HepG2 (cell line): ENCODE results near the gene SLIT1. TPM values are rescaled to one million over a fixed set of nuclear protein-coding genes. Genes with fewer than 3 reads are reported as not detected.

Source experiments
- ATAC-seq: fragments of 200-7000 bp; cut with Tn5 transposase; 3 replicates; pipeline ENCODE4 v1.9.1; 2020; ENCODE audit warnings: mild to moderate bottlenecking, moderate library complexity
- Bru-seq: library from RNA; stranded (reverse); fragments of 400-500 nt; gene quantifications from one replicate; lab custom pipeline; 2021; lab: Mats Ljungman, UMichigan
- BruChase-seq, 2 experiments: library from RNA; stranded (reverse); fragments of 400-500 nt; gene quantifications; one replicate each; lab custom pipeline; 2021; lab: Mats Ljungman, UMichigan
- BruUV-seq: library from RNA; stranded (reverse); fragments of 400-500 nt; replicated peaks from 2 replicates; lab custom pipeline; 2021; lab: Mats Ljungman, UMichigan
- CTCF ChIA-PET: fragments of 300-600 bp; formaldehyde crosslinking; extraction: SDS; loops from one replicate; lab custom pipeline; 2021; ENCODE audit warnings: low total read pairs, inconsistent platforms, low intra/inter-chr PET ratio; lab: Yijun Ruan, JAX
- POLR2A ChIA-PET: fragments of 350-600 bp; sonication (Branson Sonifier 250); formaldehyde crosslinking; loops from one replicate; lab custom pipeline; 2020; ENCODE audit warnings: antibody characterized with exemption, inconsistent platforms; lab: Yijun Ruan, JAX
- DNase-seq: peaks from one replicate; pipeline ENCODE4 v3.0.0-alpha.2; 2015; ENCODE audit warnings: low spot score
- FAIRE-seq: peaks from 3 replicates; lab custom pipeline; 2011; peaks lifted over from hg19 to GRCh38; lab: Jason Lieb, UNC
- H2AFZ ChIP-seq: one replicate; pipeline ENCODE4 v1.6.1; 2011; ENCODE audit warnings: low read length, inconsistent platforms
- H3K27ac ChIP-seq: fragments of 300-600 bp; 3 replicates; pipeline ENCODE4 v1.8.0; 2011; ENCODE audit warnings: mixed run types, mild to moderate bottlenecking, mixed read lengths, low read length, inconsistent platforms; ENCODE audit not compliant: insufficient read depth; ENCODE audit errors: extremely low read length
- H3K27me3 ChIP-seq, 2 experiments: fragments of 200-600 bp in 1 of 2; 2 replicates in 1 of 2; 3 replicates in 1 of 2; pipeline versions ENCODE4 v1.6.0 to v1.8.0; 2011; ENCODE audit warnings: low read length in 2 of 2, mild to moderate bottlenecking in 2 of 2, moderate library complexity in 2 of 2, inconsistent platforms in 1 of 2; ENCODE audit not compliant: insufficient read depth in 2 of 2, control insufficient read depth in 1 of 2
- H3K36me3 ChIP-seq, 2 experiments: fragments of 200-600 bp in 1 of 2; replicated peaks in 1 of 2; 2 replicates in 1 of 2; 3 replicates in 1 of 2; pipeline versions ENCODE4 v1.5.1 to v1.8.0; 2011; ENCODE audit warnings: low read length in 2 of 2, inconsistent platforms in 1 of 2; ENCODE audit not compliant: insufficient read depth in 2 of 2, control insufficient read depth in 1 of 2
- H3K4me1 ChIP-seq: 2 replicates; pipeline ENCODE4 v1.5.1; 2012; ENCODE audit warnings: low read length, inconsistent platforms; ENCODE audit not compliant: insufficient read depth
- H3K4me2 ChIP-seq: 2 replicates; pipeline ENCODE4 v1.6.0; 2011; ENCODE audit warnings: low read depth, low read length, inconsistent platforms
- H3K4me3 ChIP-seq, 3 experiments: fragments of 200-600 bp in 1 of 3; sonication (generic), shearing (Covaris generic) in 1 of 3; replicated peaks in 1 of 3; 2 replicates each; pipeline ENCODE4 v1.5.1; 2011 to 2016; ENCODE audit warnings: low read length in 3 of 3, inconsistent platforms in 2 of 3, low read depth in 2 of 3, mild to moderate bottlenecking in 2 of 3, control low read depth in 1 of 3, mixed read lengths in 1 of 3; ENCODE audit not compliant: insufficient read depth in 1 of 3
- H3K79me2 ChIP-seq: one replicate; pipeline ENCODE4 v1.6.1; 2011; ENCODE audit warnings: low read length, inconsistent platforms; ENCODE audit not compliant: insufficient read depth
- H3K9ac ChIP-seq: 2 replicates; pipeline ENCODE4 v1.6.0; 2011; ENCODE audit warnings: mild to moderate bottlenecking, low read depth, low read length, inconsistent platforms; ENCODE audit not compliant: insufficient read depth
- H3K9me3 ChIP-seq: 2 replicates; pipeline ENCODE4 v1.5.1; 2012; ENCODE audit warnings: mild to moderate bottlenecking, low read length
- H4K20me1 ChIP-seq: 2 replicates; pipeline ENCODE4 v1.6.0; 2011; ENCODE audit warnings: inconsistent platforms, mild to moderate bottlenecking, low read length, moderate library complexity; ENCODE audit not compliant: insufficient read depth
- AGO2 ChIP-seq: fragments of 200-400 bp; formaldehyde crosslinking; optimal IDR thresholded peaks from 2 replicates; pipeline ENCODE3; 2017; ENCODE audit warnings: mild to moderate bottlenecking, low read depth, low read length, moderate library complexity
- RAD21 ChIP-seq: fragments of 450-650 bp; formaldehyde crosslinking; IDR thresholded peaks from 2 replicates; pipeline ENCODE4 v1.5.0; 2020; ENCODE audit warnings: mild to moderate bottlenecking
- ZNF44 ChIP-seq: sonication (generic); formaldehyde crosslinking; IDR thresholded peaks from 2 replicates; pipeline ENCODE4 v1.5.1; 2020; ENCODE audit warnings: mild to moderate bottlenecking, missing genetic modification reagents
- ZNF777 ChIP-seq: sonication (generic); formaldehyde crosslinking; IDR thresholded peaks from 2 replicates; pipeline ENCODE4 v1.4.0; 2020; ENCODE audit warnings: missing genetic modification reagents
- WGBS: methylation state at CpG from one replicate; pipeline ENCODE4 v1.1.6; 2017; ENCODE audit warnings: low lambda C conversion rate; 5-methylcytosine and 5-hydroxymethylcytosine counted together
- in situ Hi-C: cut with HindIII; loops from 2 replicates; pipeline ENCODE4 v1.10.0; 2017; ENCODE audit warnings: low pct_unique_long_range_greater_than_20kb; ENCODE audit not compliant: extremely low pct_ligation_motif_present
- intact Hi-C: fragments of 100-400 bp; cut with micrococcal nuclease; formaldehyde crosslinking; loops from one replicate; pipeline ENCODE4 v1.10.0; 2022; ENCODE audit not compliant: unreplicated experiment
- long read RNA-seq, 2 experiments: library from RNA in 1 of 2; library from polyadenylated mRNA in 1 of 2; stranded (forward) in 1 of 2; unstranded in 1 of 2; transcript quantifications; one replicate each; pipeline ENCODE4 v2.0.0, GENCODE V29; 2019 to 2022
- polyA minus RNA-seq, 3 experiments: library from RNA; depleted of rRNA, polyadenylated mRNA; stranded (reverse); fragments of >200 nt; gene quantifications; 2 replicates each; pipeline ENCODE4 v1.2.3, GENCODE V29; 2011; ENCODE audit warnings: low replicate concordance in 1 of 3
- polyA plus RNA-seq, 8 experiments: library from polyadenylated mRNA; depleted of rRNA in 3 of 8; stranded (reverse) in 7 of 8; unstranded in 1 of 8; fragments of >200 nt; fragmentation: Illumina TruSeq in 4 of 8; extraction: Trizol in 4 of 8; gene quantifications; 2 replicates each; pipeline versions ENCODE4 v1.2.1 to v1.2.3, GENCODE V29; 2011 to 2016; ENCODE audit warnings: low read depth in 4 of 8, missing spikeins in 1 of 8, mixed read lengths in 1 of 8; ENCODE audit not compliant: insufficient read depth in 1 of 8
- total RNA-seq, 5 experiments: library from RNA; depleted of rRNA; stranded (reverse); fragments of >200 nt; fragmentation: Illumina TruSeq; extraction: Trizol; gene quantifications; 2 replicates each; pipeline ENCODE4 v1.2.3, GENCODE V29; 2016; ENCODE audit warnings: low read depth in 1 of 5
- TF ChIP-seq, protein P1 (sequence below): sonication (generic); formaldehyde crosslinking; IDR thresholded peaks from 2 replicates; pipeline ENCODE4 v1.4.0; 2020; ENCODE audit warnings: missing genetic modification reagents
- TF ChIP-seq, protein P2 (sequence below): sonication (generic); formaldehyde crosslinking; IDR thresholded peaks from 2 replicates; pipeline ENCODE4 v1.5.1; 2020; ENCODE audit warnings: mild to moderate bottlenecking, missing genetic modification reagents, borderline replicate concordance
- TF ChIP-seq, protein P3 (sequence below): sonication (generic); formaldehyde crosslinking; IDR thresholded peaks from 2 replicates; pipeline ENCODE4 v1.4.0; 2020; ENCODE audit warnings: mild to moderate bottlenecking, missing genetic modification reagents
- TF ChIP-seq, protein P4 (sequence below): sonication (generic); formaldehyde crosslinking; IDR thresholded peaks from 2 replicates; pipeline ENCODE4 v1.4.0; 2020; ENCODE audit warnings: missing genetic modification reagents

The SLIT1 gene
- total RNA-seq (2016; rRNA removed; fragmentation: Illumina TruSeq; extraction: Trizol), result 0.07 and 0.33 TPM in 2 replicates
- total RNA-seq (2016; cell fraction: cytosol; rRNA removed; fragmentation: Illumina TruSeq; extraction: Trizol; ENCODE audit: low read depth), result 0.09 TPM in 1 of 2 replicates, not detected in the other
- total RNA-seq (2016; cell fraction: insoluble cytoplasmic fraction; rRNA removed; fragmentation: Illumina TruSeq; extraction: Trizol), result 0.03 and 0.06 TPM in 2 replicates
- total RNA-seq (2016; cell fraction: membrane; rRNA removed; fragmentation: Illumina TruSeq; extraction: Trizol), result 0.07 and 0.09 TPM in 2 replicates
- total RNA-seq (2016; cell fraction: nucleus; rRNA removed; fragmentation: Illumina TruSeq; extraction: Trizol), result 0.43 and 0.72 TPM in 2 replicates
- polyA plus RNA-seq (2011; rRNA removed), result 0.09 and 0.22 TPM in 2 replicates
- polyA plus RNA-seq (2011; cell fraction: cytosol; rRNA removed), result 0.05 TPM in 2 replicates
- 0.52 and 0.96 TPM in 2 replicates for polyA plus RNA-seq (2011; cell fraction: nucleus; rRNA removed)
- 0.17 and 0.23 TPM in 2 replicates for polyA plus RNA-seq (2012)
- 0.12 TPM in 1 of 2 replicates, not detected in the other for polyA plus RNA-seq (2016; cell fraction: cytosol; fragmentation: Illumina TruSeq; extraction: Trizol; ENCODE audit: low read depth)
- polyA plus RNA-seq (2016; cell fraction: insoluble cytoplasmic fraction; fragmentation: Illumina TruSeq; extraction: Trizol; ENCODE audit: low read depth), result 0.17 TPM in 1 of 2 replicates, not detected in the other
- polyA plus RNA-seq (2016; cell fraction: membrane; fragmentation: Illumina TruSeq; extraction: Trizol; ENCODE audit: low read depth), result 0.05 TPM in 1 of 2 replicates, not detected in the other
- 0.11 TPM in 1 of 2 replicates, not detected in the other for polyA plus RNA-seq (2016; cell fraction: nucleus; fragmentation: Illumina TruSeq; extraction: Trizol; ENCODE audit: insufficient read depth, low read depth)
- polyA minus RNA-seq (2011; rRNA and poly(A)+ RNA removed; ENCODE audit: low replicate concordance), result 0.05 and 2.2 TPM in 2 replicates
- 0.59 TPM in 1 of 2 replicates, not detected in the other for polyA minus RNA-seq (2011; cell fraction: cytosol; rRNA and poly(A)+ RNA removed)
- polyA minus RNA-seq (2011; cell fraction: nucleus; rRNA and poly(A)+ RNA removed), result 1.6 and 1.8 TPM in 2 replicates
- Bru-seq, nascent RNA, result percentile 31 among the genes with signal in this experiment
- BruChase-seq, experiment 1, labeled RNA remaining after a 6-hour chase, result percentile 28 among the genes with signal in this experiment
- percentile 36 among the genes with signal in this experiment for BruChase-seq, experiment 2, labeled RNA remaining after a 2-hour chase
- long read RNA-seq, experiment 1, result 0 reads
- long read RNA-seq, experiment 2, partial matches to known transcripts, result 1 of 2 reads
- long read RNA-seq, experiment 2, other reads (novel, unspliced or antisense), result 1 of 2 reads

DNA sequence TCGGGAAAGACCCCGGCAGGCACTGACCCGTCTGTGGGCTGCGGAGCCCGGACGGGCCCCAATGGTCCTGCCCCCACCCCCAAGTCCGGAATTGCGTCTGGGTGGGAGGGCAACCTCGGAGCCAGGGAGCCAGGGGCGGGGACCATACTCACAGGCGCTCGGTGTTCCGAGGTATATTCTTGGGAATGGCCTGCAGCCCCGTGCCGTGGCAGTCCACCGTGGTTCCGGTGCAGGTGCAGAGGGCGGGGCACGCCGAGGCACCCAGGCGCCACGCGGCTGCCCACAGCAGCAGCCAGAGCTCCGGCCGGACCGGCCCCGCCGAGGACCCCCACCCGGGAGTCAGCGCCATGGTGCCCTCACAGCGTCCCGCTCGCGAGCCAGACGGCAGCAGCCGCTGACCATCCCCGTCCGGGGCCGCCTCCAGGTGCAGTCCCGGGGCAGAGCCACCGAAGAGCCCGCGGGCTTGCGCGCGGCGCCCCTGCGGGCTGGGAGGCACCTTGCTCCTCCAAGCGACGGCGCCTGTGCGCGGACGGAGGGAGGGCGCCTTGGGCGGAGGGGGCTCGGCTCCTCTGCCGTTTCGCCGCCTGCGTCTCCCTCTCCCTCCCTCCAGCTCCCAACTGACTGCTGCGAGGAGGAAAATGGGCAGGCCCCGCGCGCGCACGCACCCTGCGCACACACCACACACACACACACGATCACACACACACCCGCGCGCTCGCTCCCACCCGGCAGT is at the start of gene SLIT1:
TSS of gene SLIT1 (minus strand) at position 634 of the 733 bp plus-strand sequence. CDS start at position 349, 285 bp downstream.
- FAIRE-seq (no peak), DNase-seq (no peak), ATAC-seq (peak; percentile 65)
- H2AFZ ChIP-seq, result no peak within 1 kb of the TSS
- in situ Hi-C loops (no loop called here), intact Hi-C loops (loop anchor here (10.0 kb wide), 1 partner anchor 51 kb away; no protein-coding TSS in a partner anchor)
- WGBS, result 4% methylated on average over 14 of the region's 74 CpGs
- no TSS peak for BruUV-seq
- H3K4me1 ChIP-seq, result peaks cover 21% of the 10 kb centered on the region
- CTCF ChIA-PET, result no interaction called here
- no peaks in the 10 kb centered on the region for H3K9me3 ChIP-seq
- H4K20me1 ChIP-seq, result no peaks in the 10 kb centered on the region
- peak within 1 kb of the TSS; percentile 65 for H3K4me2 ChIP-seq
- POLR2A ChIA-PET, result no interaction called here
- H3K79me2 ChIP-seq, result no peaks in the 10 kb centered on the region
- no peak within 1 kb of the TSS for H3K9ac ChIP-seq
- no peaks in the 10 kb centered on the region for H3K36me3 ChIP-seq
- H3K4me3 ChIP-seq, result peak within 1 kb of the TSS; percentile 10 to 46 (median 31); a peak in 4 of 6 replicates
- no peak within 1 kb of the TSS for H3K27ac ChIP-seq
- peaks cover 24 to 98% of the 10 kb centered on the region in 2 experiments for H3K27me3 ChIP-seq
- TF ChIP-seq ZNF777 (CRISPR knock-in tag) (peak; percentile 73), RAD21 (CRISPR knock-in tag) (no peak), AGO2 (no peak), ZNF44 (no peak)
- TF ChIP-seq, protein P1, sequence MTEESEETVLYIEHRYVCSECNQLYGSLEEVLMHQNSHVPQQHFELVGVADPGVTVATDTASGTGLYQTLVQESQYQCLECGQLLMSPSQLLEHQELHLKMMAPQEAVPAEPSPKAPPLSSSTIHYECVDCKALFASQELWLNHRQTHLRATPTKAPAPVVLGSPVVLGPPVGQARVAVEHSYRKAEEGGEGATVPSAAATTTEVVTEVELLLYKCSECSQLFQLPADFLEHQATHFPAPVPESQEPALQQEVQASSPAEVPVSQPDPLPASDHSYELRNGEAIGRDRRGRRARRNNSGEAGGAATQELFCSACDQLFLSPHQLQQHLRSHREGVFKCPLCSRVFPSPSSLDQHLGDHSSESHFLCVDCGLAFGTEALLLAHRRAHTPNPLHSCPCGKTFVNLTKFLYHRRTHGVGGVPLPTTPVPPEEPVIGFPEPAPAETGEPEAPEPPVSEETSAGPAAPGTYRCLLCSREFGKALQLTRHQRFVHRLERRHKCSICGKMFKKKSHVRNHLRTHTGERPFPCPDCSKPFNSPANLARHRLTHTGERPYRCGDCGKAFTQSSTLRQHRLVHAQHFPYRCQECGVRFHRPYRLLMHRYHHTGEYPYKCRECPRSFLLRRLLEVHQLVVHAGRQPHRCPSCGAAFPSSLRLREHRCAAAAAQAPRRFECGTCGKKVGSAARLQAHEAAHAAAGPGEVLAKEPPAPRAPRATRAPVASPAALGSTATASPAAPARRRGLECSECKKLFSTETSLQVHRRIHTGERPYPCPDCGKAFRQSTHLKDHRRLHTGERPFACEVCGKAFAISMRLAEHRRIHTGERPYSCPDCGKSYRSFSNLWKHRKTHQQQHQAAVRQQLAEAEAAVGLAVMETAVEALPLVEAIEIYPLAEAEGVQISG, result no peak
- TF ChIP-seq, protein P2, sequence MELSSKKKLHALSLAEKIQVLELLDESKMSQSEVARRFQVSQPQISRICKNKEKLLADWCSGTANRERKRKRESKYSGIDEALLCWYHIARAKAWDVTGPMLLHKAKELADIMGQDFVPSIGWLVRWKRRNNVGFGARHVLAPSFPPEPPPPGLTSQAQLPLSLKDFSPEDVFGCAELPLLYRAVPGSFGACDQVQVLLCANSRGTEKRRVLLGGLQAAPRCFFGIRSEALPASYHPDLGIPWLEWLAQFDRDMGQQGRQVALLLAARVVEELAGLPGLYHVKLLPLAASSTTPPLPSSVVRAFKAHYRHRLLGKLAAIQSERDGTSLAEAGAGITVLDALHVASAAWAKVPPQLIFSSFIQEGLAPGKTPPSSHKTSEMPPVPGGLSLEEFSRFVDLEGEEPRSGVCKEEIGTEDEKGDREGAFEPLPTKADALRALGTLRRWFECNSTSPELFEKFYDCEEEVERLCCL (CRISPR knock-in tag), result no peak
- TF ChIP-seq, protein P3, sequence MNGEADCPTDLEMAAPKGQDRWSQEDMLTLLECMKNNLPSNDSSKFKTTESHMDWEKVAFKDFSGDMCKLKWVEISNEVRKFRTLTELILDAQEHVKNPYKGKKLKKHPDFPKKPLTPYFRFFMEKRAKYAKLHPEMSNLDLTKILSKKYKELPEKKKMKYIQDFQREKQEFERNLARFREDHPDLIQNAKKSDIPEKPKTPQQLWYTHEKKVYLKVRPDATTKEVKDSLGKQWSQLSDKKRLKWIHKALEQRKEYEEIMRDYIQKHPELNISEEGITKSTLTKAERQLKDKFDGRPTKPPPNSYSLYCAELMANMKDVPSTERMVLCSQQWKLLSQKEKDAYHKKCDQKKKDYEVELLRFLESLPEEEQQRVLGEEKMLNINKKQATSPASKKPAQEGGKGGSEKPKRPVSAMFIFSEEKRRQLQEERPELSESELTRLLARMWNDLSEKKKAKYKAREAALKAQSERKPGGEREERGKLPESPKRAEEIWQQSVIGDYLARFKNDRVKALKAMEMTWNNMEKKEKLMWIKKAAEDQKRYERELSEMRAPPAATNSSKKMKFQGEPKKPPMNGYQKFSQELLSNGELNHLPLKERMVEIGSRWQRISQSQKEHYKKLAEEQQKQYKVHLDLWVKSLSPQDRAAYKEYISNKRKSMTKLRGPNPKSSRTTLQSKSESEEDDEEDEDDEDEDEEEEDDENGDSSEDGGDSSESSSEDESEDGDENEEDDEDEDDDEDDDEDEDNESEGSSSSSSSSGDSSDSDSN (CRISPR knock-in tag), result peak; percentile 38; the same call in 1 of the 2 replicates
- TF ChIP-seq, protein P4, sequence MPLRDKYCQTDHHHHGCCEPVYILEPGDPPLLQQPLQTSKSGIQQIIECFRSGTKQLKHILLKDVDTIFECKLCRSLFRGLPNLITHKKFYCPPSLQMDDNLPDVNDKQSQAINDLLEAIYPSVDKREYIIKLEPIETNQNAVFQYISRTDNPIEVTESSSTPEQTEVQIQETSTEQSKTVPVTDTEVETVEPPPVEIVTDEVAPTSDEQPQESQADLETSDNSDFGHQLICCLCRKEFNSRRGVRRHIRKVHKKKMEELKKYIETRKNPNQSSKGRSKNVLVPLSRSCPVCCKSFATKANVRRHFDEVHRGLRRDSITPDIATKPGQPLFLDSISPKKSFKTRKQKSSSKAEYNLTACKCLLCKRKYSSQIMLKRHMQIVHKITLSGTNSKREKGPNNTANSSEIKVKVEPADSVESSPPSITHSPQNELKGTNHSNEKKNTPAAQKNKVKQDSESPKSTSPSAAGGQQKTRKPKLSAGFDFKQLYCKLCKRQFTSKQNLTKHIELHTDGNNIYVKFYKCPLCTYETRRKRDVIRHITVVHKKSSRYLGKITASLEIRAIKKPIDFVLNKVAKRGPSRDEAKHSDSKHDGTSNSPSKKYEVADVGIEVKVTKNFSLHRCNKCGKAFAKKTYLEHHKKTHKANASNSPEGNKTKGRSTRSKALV, result peak; percentile 73
